ENCODE data around the gene IL17A.
"Not testable (repeated sequence)": the region's sequence is repeated elsewhere in the genome, so short reads cannot be mapped to it uniquely, and the experiment has no call there.

The IL17A gene

DNA sequence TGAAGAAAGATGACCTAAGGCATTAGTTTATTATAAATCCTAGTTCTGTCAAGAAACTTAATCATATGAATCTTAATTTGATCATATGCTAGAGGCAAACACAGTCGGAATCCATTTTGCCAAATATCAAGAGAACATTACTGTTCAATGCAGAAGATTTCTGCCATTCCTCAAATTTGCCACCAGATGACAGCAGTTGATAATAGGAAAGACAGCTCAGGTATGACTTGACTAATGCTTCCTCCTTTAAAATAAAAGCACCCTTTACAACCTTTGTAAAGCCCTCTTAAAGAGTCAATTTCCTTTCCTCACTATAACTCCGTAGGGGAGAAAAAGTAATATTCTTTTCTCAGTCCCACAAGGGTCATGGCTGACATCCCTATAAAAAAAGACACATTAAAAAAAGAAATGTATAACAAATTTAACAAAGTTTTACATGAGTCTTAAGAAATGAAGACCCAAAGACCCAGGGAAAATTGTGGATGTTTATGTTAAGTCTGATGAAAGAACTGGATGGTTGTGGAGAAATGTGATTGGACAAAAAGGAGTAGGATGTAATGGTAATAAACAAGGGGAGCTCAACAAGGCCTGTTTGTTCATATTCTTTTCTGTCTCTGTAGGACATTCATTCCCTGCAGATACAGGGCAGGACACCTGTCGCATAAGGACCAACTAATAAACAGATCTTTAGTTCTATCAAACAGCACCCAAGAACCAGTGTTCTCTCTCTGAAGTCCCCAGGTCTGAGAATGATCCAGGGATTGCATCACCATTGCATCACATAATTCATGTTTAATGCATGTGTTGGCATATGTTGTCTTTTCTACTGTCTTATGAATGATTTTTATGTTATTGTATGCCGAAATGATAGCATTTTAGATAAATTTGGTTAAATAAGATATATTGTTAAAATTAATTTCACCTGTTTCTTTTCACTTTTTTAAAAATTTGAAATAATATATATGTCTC lies 23.0 kb upstream of the IL17A start:
- Histone ChIP-seq H3K9me3 (ENCODE audit: control insufficient read depth in 5 of 5, low read length in 5 of 5) (no peaks in the 10 kb centered on the region), H3K27ac (ENCODE audit: low read depth, low read length) (no peak overlapping the region), H3K4me1 (ENCODE audit: control insufficient read depth in 5 of 5, insufficient read depth in 5 of 5, low read length in 5 of 5) (no peaks in the 10 kb centered on the region), H3K36me3 (ENCODE audit: control insufficient read depth in 5 of 5, insufficient read depth in 5 of 5, low read length in 5 of 5) (no peaks in the 10 kb centered on the region), H3K9ac (ENCODE audit: low read length in 5 of 5) (no peak overlapping the region), H3K4me3 (ENCODE audit: low read depth in 1 of 5, low read length in 5 of 5) (no peak overlapping the region), H3K27me3 (ENCODE audit: control insufficient read depth in 5 of 5, insufficient read depth in 4 of 5, low read length in 5 of 5) (peaks cover 0 to 6% (median 0%) of the 10 kb centered on the region in 5 donors)

DNA sequence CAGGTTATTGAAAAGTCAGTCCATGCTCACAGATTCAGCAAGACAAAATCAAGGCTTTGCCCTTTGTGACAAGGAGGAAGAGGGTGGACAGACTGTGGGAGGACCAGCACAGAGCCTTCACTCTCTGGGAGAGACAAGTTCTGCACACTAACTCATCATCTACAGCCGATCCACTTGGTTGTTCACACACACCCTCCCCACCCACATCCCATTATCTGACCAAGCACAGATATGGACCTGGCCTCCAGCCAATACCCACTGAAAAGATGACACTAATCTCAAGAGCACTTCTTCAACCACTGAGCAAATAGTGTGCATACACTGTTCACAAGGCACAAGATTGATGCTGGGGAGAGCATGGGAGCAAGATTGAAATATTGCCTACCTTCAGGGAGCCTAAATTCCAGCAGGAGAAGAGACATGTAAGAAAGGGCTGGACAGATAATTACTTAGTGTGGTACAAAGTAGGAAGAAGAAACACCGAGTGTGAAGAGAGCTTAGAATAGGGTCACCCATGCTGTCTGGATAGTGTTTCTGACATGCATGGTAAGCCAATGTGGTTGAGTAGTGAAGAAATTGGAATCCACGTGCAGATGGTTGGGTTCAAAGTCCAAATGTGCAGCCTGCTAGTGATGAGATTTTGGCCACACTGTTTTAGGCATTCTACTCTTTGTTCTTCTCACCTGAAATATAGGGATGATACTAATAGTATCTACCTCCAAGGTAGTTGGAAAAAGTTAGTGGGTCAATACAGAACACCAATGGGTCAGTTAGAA lies 21.7 kb upstream of the IL17A start:
- Histone ChIP-seq H3K4me1 (ENCODE audit: control insufficient read depth in 5 of 5, insufficient read depth in 5 of 5, low read length in 5 of 5) (no peaks in the 10 kb centered on the region), H3K4me3 (ENCODE audit: low read depth in 1 of 5, low read length in 5 of 5) (no peak overlapping the region), H3K9me3 (ENCODE audit: control insufficient read depth in 5 of 5, low read length in 5 of 5) (peaks cover 0 to 3% (median 0%) of the 10 kb centered on the region in 5 donors), H3K27ac (ENCODE audit: low read depth, low read length) (no peak overlapping the region), H3K36me3 (ENCODE audit: control insufficient read depth in 5 of 5, insufficient read depth in 5 of 5, low read length in 5 of 5) (no peaks in the 10 kb centered on the region), H3K27me3 (ENCODE audit: control insufficient read depth in 5 of 5, insufficient read depth in 4 of 5, low read length in 5 of 5) (peaks cover 0 to 6% (median 0%) of the 10 kb centered on the region in 5 donors), H3K9ac (ENCODE audit: low read length in 5 of 5) (no peak overlapping the region)

- H3K27ac ChIP-seq (ENCODE audit: low read depth, low read length): no peak overlapping the region
- peaks cover 0 to 3% (median 0%) of the 10 kb centered on the region in 5 donors for H3K9me3 ChIP-seq (ENCODE audit: control insufficient read depth in 5 of 5, low read length in 5 of 5)
- no peak overlapping the region for H3K9ac ChIP-seq (ENCODE audit: low read length in 5 of 5)
- H3K4me1 ChIP-seq (ENCODE audit: control insufficient read depth in 5 of 5, insufficient read depth in 5 of 5, low read length in 5 of 5): no peaks in the 10 kb centered on the region
- no peak overlapping the region for H3K4me3 ChIP-seq (ENCODE audit: low read depth in 1 of 5, low read length in 5 of 5)
- H3K27me3 ChIP-seq (ENCODE audit: control insufficient read depth in 5 of 5, insufficient read depth in 4 of 5, low read length in 5 of 5): peaks cover 0 to 5% (median 0%) of the 10 kb centered on the region in 5 donors
- no peaks in the 10 kb centered on the region for H3K36me3 ChIP-seq (ENCODE audit: control insufficient read depth in 5 of 5, insufficient read depth in 5 of 5, low read length in 5 of 5)
These were observed 18.9 kb upstream of the IL17A start for GRCh38 chr6:52167267-52167666.

- H3K27ac ChIP-seq (ENCODE audit: low read depth, low read length); H3K36me3 ChIP-seq (ENCODE audit: control insufficient read depth in 5 of 5, insufficient read depth in 5 of 5, low read length in 5 of 5); H3K27me3 ChIP-seq (ENCODE audit: control insufficient read depth in 5 of 5, insufficient read depth in 4 of 5, low read length in 5 of 5); H3K9me3 ChIP-seq (ENCODE audit: control insufficient read depth in 5 of 5, low read length in 5 of 5); H3K4me1 ChIP-seq (ENCODE audit: control insufficient read depth in 5 of 5, insufficient read depth in 5 of 5, low read length in 5 of 5); H3K9ac ChIP-seq (ENCODE audit: low read length in 5 of 5); H3K4me3 ChIP-seq (ENCODE audit: low read depth in 1 of 5, low read length in 5 of 5): not testable (repeated sequence)
These were observed 17.8 kb upstream of the IL17A start for GRCh38 chr6:52168351-52168750.

DNA sequence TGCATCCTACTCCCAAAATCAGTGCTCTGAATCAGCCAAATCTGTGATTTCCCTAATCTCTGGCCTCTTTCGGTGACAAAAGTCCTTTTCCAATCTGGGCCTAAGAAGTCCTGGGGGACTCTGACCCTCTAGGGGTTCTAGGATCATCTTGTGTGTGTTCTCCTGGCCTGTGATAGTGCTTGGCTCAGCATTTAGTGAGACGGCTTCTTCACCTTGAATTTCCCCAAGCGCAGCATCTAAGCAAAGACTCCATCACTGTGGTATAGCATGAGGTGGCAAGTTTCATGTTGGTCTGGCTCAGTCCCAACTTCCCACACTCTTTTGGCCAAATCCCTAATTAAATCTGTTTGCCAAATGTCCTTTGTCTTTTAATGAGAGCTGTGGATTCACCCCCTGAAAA lies 12.1 kb upstream of the IL17A start:
- H3K27me3 ChIP-seq (ENCODE audit: control insufficient read depth in 5 of 5, insufficient read depth in 4 of 5, low read length in 5 of 5): no peaks in the 10 kb centered on the region
- H3K4me3 ChIP-seq (ENCODE audit: low read depth in 1 of 5, low read length in 5 of 5): no peak overlapping the region
- no peaks in the 10 kb centered on the region for H3K36me3 ChIP-seq (ENCODE audit: control insufficient read depth in 5 of 5, insufficient read depth in 5 of 5, low read length in 5 of 5)
- no peak overlapping the region for H3K9ac ChIP-seq (ENCODE audit: low read length in 5 of 5)
- H3K9me3 ChIP-seq (ENCODE audit: control insufficient read depth in 5 of 5, low read length in 5 of 5): no peaks in the 10 kb centered on the region
- H3K27ac ChIP-seq (ENCODE audit: low read depth, low read length): no peak overlapping the region
- H3K4me1 ChIP-seq (ENCODE audit: control insufficient read depth in 5 of 5, insufficient read depth in 5 of 5, low read length in 5 of 5): no peaks in the 10 kb centered on the region

GRCh38 chr6:52176550-52176949 lies 9.6 kb upstream of the IL17A start:
- no peak overlapping the region for H3K9ac ChIP-seq (ENCODE audit: low read length in 5 of 5)
- no peak overlapping the region for H3K27ac ChIP-seq (ENCODE audit: low read depth, low read length)
- H3K4me3 ChIP-seq (ENCODE audit: low read depth in 1 of 5, low read length in 5 of 5): no peak overlapping the region
- H3K36me3 ChIP-seq (ENCODE audit: control insufficient read depth in 5 of 5, insufficient read depth in 5 of 5, low read length in 5 of 5): no peaks in the 10 kb centered on the region
- no peaks in the 10 kb centered on the region for H3K9me3 ChIP-seq (ENCODE audit: control insufficient read depth in 5 of 5, low read length in 5 of 5)
- H3K4me1 ChIP-seq (ENCODE audit: control insufficient read depth in 5 of 5, insufficient read depth in 5 of 5, low read length in 5 of 5): no peaks in the 10 kb centered on the region
- H3K27me3 ChIP-seq (ENCODE audit: control insufficient read depth in 5 of 5, insufficient read depth in 4 of 5, low read length in 5 of 5): no peaks in the 10 kb centered on the region

- Histone ChIP-seq H3K4me3 (ENCODE audit: low read depth in 1 of 5, low read length in 5 of 5) (no peak overlapping the region), H3K27me3 (ENCODE audit: control insufficient read depth in 5 of 5, insufficient read depth in 4 of 5, low read length in 5 of 5) (no peaks in the 10 kb centered on the region), H3K36me3 (ENCODE audit: control insufficient read depth in 5 of 5, insufficient read depth in 5 of 5, low read length in 5 of 5) (no peaks in the 10 kb centered on the region), H3K27ac (ENCODE audit: low read depth, low read length) (no peak overlapping the region), H3K4me1 (ENCODE audit: control insufficient read depth in 5 of 5, insufficient read depth in 5 of 5, low read length in 5 of 5) (no peaks in the 10 kb centered on the region), H3K9me3 (ENCODE audit: control insufficient read depth in 5 of 5, low read length in 5 of 5) (no peaks in the 10 kb centered on the region), H3K9ac (ENCODE audit: low read length in 5 of 5) (no peak overlapping the region)
These were observed 8.2 kb upstream of the IL17A start for GRCh38 chr6:52177961-52178360.

DNA sequence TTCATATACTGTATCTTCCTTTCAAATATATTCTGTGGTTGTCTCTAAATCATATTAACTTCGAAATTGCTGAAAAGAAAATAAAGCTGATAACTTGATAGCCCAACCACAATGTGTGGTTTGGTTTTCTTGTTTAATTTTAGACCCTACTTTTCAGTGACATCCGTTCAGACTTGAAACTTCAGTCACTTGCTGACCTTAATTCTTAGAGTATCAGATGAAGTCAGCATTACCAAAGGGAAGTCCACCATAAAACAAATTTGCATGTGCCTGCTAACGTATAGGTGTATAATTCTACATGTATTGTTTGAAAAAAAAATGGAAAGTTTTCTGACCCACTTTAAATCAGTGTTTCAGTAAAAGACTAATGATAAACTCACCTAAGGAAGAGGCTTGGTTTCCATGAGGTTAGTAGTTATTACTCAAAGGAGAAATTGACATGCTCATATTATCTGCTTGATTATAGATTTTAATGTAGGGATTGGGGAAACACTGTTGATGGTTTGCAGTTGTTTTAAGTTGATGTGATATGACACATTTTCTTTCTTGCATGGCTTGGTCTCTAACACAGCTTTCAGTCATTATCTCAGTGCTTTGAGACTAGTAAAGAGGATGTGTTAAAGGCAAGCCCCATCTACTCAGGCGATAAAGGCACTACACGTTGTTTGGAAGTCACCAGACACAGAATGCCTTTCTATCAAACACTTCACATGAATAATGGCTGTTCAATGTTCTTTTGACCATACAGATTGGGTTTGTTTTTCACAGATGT lies 5.2 kb upstream of the IL17A start:
- Histone ChIP-seq H3K4me3 (ENCODE audit: low read depth in 1 of 5, low read length in 5 of 5) (no peak overlapping the region), H3K27ac (ENCODE audit: low read depth, low read length) (no peak overlapping the region), H3K4me1 (ENCODE audit: control insufficient read depth in 5 of 5, insufficient read depth in 5 of 5, low read length in 5 of 5) (no peaks in the 10 kb centered on the region), H3K27me3 (ENCODE audit: control insufficient read depth in 5 of 5, insufficient read depth in 4 of 5, low read length in 5 of 5) (peaks cover 0 to 3% (median 0%) of the 10 kb centered on the region in 5 donors), H3K36me3 (ENCODE audit: control insufficient read depth in 5 of 5, insufficient read depth in 5 of 5, low read length in 5 of 5) (no peaks in the 10 kb centered on the region), H3K9ac (ENCODE audit: low read length in 5 of 5) (no peak overlapping the region), H3K9me3 (ENCODE audit: control insufficient read depth in 5 of 5, low read length in 5 of 5) (no peaks in the 10 kb centered on the region)

- Histone ChIP-seq H3K4me1 (ENCODE audit: control insufficient read depth in 5 of 5, insufficient read depth in 5 of 5, low read length in 5 of 5) (no peaks in the 10 kb centered on the region), H3K4me3 (ENCODE audit: low read depth in 1 of 5, low read length in 5 of 5) (no peak overlapping the region), H3K27me3 (ENCODE audit: control insufficient read depth in 5 of 5, insufficient read depth in 4 of 5, low read length in 5 of 5) (peaks cover 0 to 3% (median 0%) of the 10 kb centered on the region in 5 donors), H3K36me3 (ENCODE audit: control insufficient read depth in 5 of 5, insufficient read depth in 5 of 5, low read length in 5 of 5) (no peaks in the 10 kb centered on the region), H3K27ac (ENCODE audit: low read depth, low read length) (no peak overlapping the region), H3K9ac (ENCODE audit: low read length in 5 of 5) (no peak overlapping the region), H3K9me3 (ENCODE audit: control insufficient read depth in 5 of 5, low read length in 5 of 5) (no peaks in the 10 kb centered on the region)
These were observed 3.0 kb upstream of the IL17A start for GRCh38 chr6:52183131-52183713.

All from subcutaneous abdominal adipose tissue (tissue), 5 donors.